T-helper 17 cell (primary cell): ENCODE data around the gene RAB6C. TPM values are rescaled to one million over a fixed set of nuclear protein-coding genes. Genes with fewer than 3 reads are reported as not detected.
"Not testable (repeated sequence)": the region's sequence is repeated elsewhere in the genome, so short reads cannot be mapped to it uniquely, and the experiment has no call there.

ENCODE experiments used
- ATAC-seq: fragments of 150-1000 bp; cut with Tn5 transposase; 2 replicates; pipeline ENCODE4 v1.10.0; 2021; ENCODE audit warnings: mild to moderate bottlenecking, moderate library complexity
- DNase-seq, 3 donors: peaks; one replicate each; pipeline versions ENCODE4 v3.0.0 to v3.0.0-alpha.2; 2020 to 2021
- H3K9me3 ChIP-seq: one replicate; pipeline ENCODE4 v1.7.0; 2013; ENCODE audit warnings: low read length, mild to moderate bottlenecking; ENCODE audit not compliant: control insufficient read depth, poor library complexity, severe bottlenecking
- H3K27ac Mint-ChIP-seq: one replicate; pipeline ENCODE4 v1.8.0; 2022; ENCODE audit warnings: mild to moderate bottlenecking, moderate library complexity, mixed read lengths
- H3K27me3 Mint-ChIP-seq: one replicate; pipeline ENCODE4 v1.8.0; 2022; ENCODE audit warnings: mixed read lengths
- H3K36me3 Mint-ChIP-seq: one replicate; pipeline ENCODE4 v1.8.0; 2022; ENCODE audit warnings: low read depth, mixed read lengths
- H3K4me1 Mint-ChIP-seq: one replicate; pipeline ENCODE4 v1.8.0; 2022; ENCODE audit warnings: mild to moderate bottlenecking, mixed read lengths
- H3K4me3 Mint-ChIP-seq: one replicate; pipeline ENCODE4 v1.8.0; 2022; ENCODE audit warnings: mild to moderate bottlenecking, moderate library complexity, mixed read lengths
- total RNA-seq, 4 donors: library from RNA in 2 of 4; stranded (reverse) in 2 of 4; gene quantifications; one replicate each; pipeline ENCODE4 v1.2.3 and lab custom pipeline; 2022 to 2026

Gene RAB6C
- total RNA-seq, 2 donors from 2014 or later = not detected

DNA sequence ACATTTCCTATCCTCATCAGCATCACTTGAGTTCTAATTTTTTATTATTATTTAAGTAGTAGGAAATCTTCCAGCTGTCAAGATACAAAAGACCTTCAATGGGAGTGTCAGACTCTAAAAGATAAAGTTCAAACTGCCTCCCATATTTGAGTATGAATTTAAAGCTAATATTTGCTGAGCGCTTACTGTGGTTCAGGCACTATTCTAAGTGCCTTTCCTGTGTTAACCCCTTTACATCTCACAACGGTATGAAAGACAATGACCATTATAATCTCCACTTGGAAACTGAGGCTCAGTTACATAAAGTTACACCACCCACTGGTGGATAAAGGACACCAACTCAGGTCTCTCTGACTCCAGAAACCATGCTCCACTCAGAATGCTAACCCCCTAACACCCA lies 39.9 kb downstream of the RAB6C start:
- no peaks in the 10 kb centered on the region for H3K9me3 ChIP-seq
- H3K36me3 Mint-ChIP-seq = no peaks in the 10 kb centered on the region
- H3K27ac Mint-ChIP-seq = no peak overlapping the region
- H3K27me3 Mint-ChIP-seq = peaks cover 13% of the 10 kb centered on the region
- no peak overlapping the region for H3K4me3 Mint-ChIP-seq
- ATAC-seq = no peak
- DNase-seq = no peak
- no peaks in the 10 kb centered on the region for H3K4me1 Mint-ChIP-seq

DNA sequence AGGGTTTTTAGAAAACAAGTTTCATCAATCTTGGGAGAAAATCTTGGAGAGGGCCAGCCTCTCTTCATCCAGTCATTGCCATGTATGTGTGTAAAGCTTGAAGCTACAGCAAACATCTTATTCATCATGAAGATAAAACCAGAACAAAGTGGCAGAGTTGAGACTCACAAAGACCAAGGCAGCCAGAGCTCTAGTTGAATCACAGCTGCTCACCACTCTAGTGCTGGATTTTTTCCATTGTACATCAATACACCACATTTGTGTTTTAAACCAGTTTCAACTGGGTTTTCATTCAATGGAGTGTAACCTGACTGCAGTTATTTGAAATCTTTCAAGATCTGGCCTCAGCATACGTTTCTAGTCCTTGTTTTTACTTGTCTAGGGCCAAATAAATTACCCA lies 40.6 kb downstream of the RAB6C start:
- not testable (repeated sequence) for H3K9me3 ChIP-seq, DNase-seq, H3K36me3 Mint-ChIP-seq, H3K4me3 Mint-ChIP-seq, H3K27ac Mint-ChIP-seq, ATAC-seq, H3K4me1 Mint-ChIP-seq
- H3K27me3 Mint-ChIP-seq = peaks cover 13% of the 10 kb centered on the region

DNA sequence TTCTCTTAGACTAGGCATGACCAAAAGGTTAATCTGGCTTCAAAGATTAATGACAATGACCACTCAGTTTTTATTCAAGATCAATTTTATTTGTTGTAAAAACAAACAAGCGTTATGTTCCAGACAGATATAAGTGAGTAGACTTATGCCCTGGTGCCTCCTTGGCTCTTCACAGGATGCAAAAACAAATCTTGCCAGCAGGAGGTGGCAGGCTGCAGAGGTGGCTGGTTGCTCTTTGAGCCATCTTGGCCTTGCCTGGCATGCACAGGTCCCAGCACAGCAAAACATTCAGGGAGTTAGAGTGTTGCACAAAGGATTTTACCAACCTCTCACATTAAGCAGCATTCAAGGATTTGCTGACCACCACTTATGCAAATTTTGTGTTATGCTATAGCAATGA lies 46.5 kb downstream of the RAB6C start:
- ATAC-seq, DNase-seq, H3K36me3 Mint-ChIP-seq, H3K9me3 ChIP-seq, H3K27ac Mint-ChIP-seq, H3K4me1 Mint-ChIP-seq, H3K4me3 Mint-ChIP-seq: not testable (repeated sequence)
- H3K27me3 Mint-ChIP-seq = peaks cover 12% of the 10 kb centered on the region

Other genes starting within 250 kb of the RAB6C start
- gene POTEF, start 149.6 kb downstream of the RAB6C start, total RNA-seq = not detected
- gene CCDC74B, start 165.4 kb downstream of the RAB6C start, total RNA-seq = under 1 TPM; 0.21 to 0.99 TPM
- 10 to 100 TPM; 67.6 to 83.3 TPM for gene SMPD4, start 201.9 kb downstream of the RAB6C start, total RNA-seq
- 100 to 1,000 TPM; 193 to 211 TPM for gene MZT2B, start 202.6 kb downstream of the RAB6C start, total RNA-seq
- gene TUBA3E, start 218.8 kb downstream of the RAB6C start, total RNA-seq = not detected